HepG2 (cell line): Measurements from ENCODE around the gene CMTM4. TPM values are rescaled to one million over a fixed set of nuclear protein-coding genes. Genes with fewer than 3 reads are reported as not detected.

ENCODE experiments used
- BRD4 ChIP-seq: sonication (generic); formaldehyde crosslinking; IDR thresholded peaks from 2 replicates; pipeline ENCODE4 v1.4.0; 2020; ENCODE audit warnings: missing genetic modification reagents
- CREM ChIP-seq, 2 experiments: sonication (generic) in 1 of 2; formaldehyde crosslinking in 1 of 2; IDR thresholded peaks; 2 replicates each; pipeline versions ENCODE4 v1.4.0 to v1.6.1; 2016 to 2020; ENCODE audit warnings: antibody characterized with exemption in 1 of 2, mild to moderate bottlenecking in 1 of 2, missing genetic modification reagents in 1 of 2
- ISL2 ChIP-seq: sonication (generic); formaldehyde crosslinking; IDR thresholded peaks from 2 replicates; pipeline ENCODE4 v1.5.0; 2020; ENCODE audit warnings: missing genetic modification reagents
- JUND ChIP-seq: sonication (generic); formaldehyde crosslinking; IDR thresholded peaks from 2 replicates; pipeline ENCODE4 v1.8.0; 2022; ENCODE audit warnings: mild to moderate bottlenecking, missing genetic modification reagents
- LRRFIP1 ChIP-seq: sonication (generic); formaldehyde crosslinking; conservative IDR thresholded peaks from 2 replicates; pipeline ENCODE4 v1.4.0; 2020; ENCODE audit warnings: missing genetic modification reagents
- MAZ ChIP-seq, 2 experiments: sonication (generic) in 1 of 2; formaldehyde crosslinking in 1 of 2; IDR thresholded peaks; 2 replicates each; pipeline versions ENCODE4 v1.5.0 to v1.6.1; 2012 to 2020; ENCODE audit warnings: low read depth in 2 of 2, mild to moderate bottlenecking in 2 of 2, borderline replicate concordance in 1 of 2, improper control_type of control experiment in 1 of 2, low read length in 1 of 2, missing genetic modification reagents in 1 of 2, moderate library complexity in 1 of 2
- MBD4 ChIP-seq: IDR thresholded peaks from 2 replicates; pipeline ENCODE4 v1.6.1; 2012; ENCODE audit warnings: low read length, inconsistent platforms, borderline replicate concordance
- SAFB2 ChIP-seq: sonication (generic); formaldehyde crosslinking; IDR thresholded peaks from 2 replicates; pipeline ENCODE4 v1.5.1; 2020; ENCODE audit warnings: missing genetic modification reagents, low read depth, mild to moderate bottlenecking, borderline replicate concordance
- SP5 ChIP-seq: IDR thresholded peaks from 2 replicates; pipeline ENCODE4 v1.6.1; 2016; ENCODE audit warnings: low read depth, borderline replicate concordance
- ZFP41 ChIP-seq: sonication (generic); formaldehyde crosslinking; IDR thresholded peaks from 2 replicates; pipeline ENCODE4 v1.4.0; 2020; ENCODE audit warnings: mild to moderate bottlenecking, missing genetic modification reagents, borderline replicate concordance
- ZMYM2 ChIP-seq: sonication (generic); formaldehyde crosslinking; IDR thresholded peaks from 2 replicates; pipeline ENCODE4 v1.8.0; 2022; ENCODE audit warnings: mild to moderate bottlenecking, missing genetic modification reagents
- ZNF230 ChIP-seq: sonication (generic); formaldehyde crosslinking; IDR thresholded peaks from 2 replicates; pipeline ENCODE4 v1.4.0; 2020; ENCODE audit warnings: mild to moderate bottlenecking, missing genetic modification reagents
- ZNF619 ChIP-seq: sonication (generic); formaldehyde crosslinking; IDR thresholded peaks from 2 replicates; pipeline ENCODE4 v1.4.0; 2020; ENCODE audit warnings: mild to moderate bottlenecking, missing genetic modification reagents
- ZNF670 ChIP-seq: sonication (generic); formaldehyde crosslinking; IDR thresholded peaks from 2 replicates; pipeline ENCODE4 v1.8.0; 2022; ENCODE audit warnings: mild to moderate bottlenecking, missing genetic modification reagents, borderline replicate concordance
- ZNF816 ChIP-seq: sonication (generic); formaldehyde crosslinking; IDR thresholded peaks from 2 replicates; pipeline ENCODE4 v1.8.0; 2022; ENCODE audit warnings: missing genetic modification reagents, mild to moderate bottlenecking, borderline replicate concordance
- ZNF850 ChIP-seq: sonication (generic); formaldehyde crosslinking; conservative IDR thresholded peaks from 2 replicates; pipeline ENCODE4 v1.9.0; 2021; ENCODE audit warnings: mild to moderate bottlenecking, missing genetic modification reagents
- ZNF891 ChIP-seq: sonication (generic); formaldehyde crosslinking; IDR thresholded peaks from 2 replicates; pipeline ENCODE4 v1.5.0; 2020; ENCODE audit warnings: mild to moderate bottlenecking, missing genetic modification reagents
- polyA plus RNA-seq, 8 experiments: library from polyadenylated mRNA; depleted of rRNA in 3 of 8; stranded (reverse) in 7 of 8; unstranded in 1 of 8; fragments of >200 nt; fragmentation: Illumina TruSeq in 4 of 8; extraction: Trizol in 4 of 8; gene quantifications; 2 replicates each; pipeline versions ENCODE4 v1.2.1 to v1.2.3, GENCODE V29; 2011 to 2016; ENCODE audit warnings: low read depth in 4 of 8, missing spikeins in 1 of 8, mixed read lengths in 1 of 8; ENCODE audit not compliant: insufficient read depth in 1 of 8
- total RNA-seq, 5 experiments: library from RNA; depleted of rRNA; stranded (reverse); fragments of >200 nt; fragmentation: Illumina TruSeq; extraction: Trizol; gene quantifications; 2 replicates each; pipeline ENCODE4 v1.2.3, GENCODE V29; 2016; ENCODE audit warnings: low read depth in 1 of 5
- TF ChIP-seq, protein P1 (sequence below): sonication (generic); formaldehyde crosslinking; IDR thresholded peaks from 2 replicates; pipeline ENCODE4 v1.5.1; 2020; ENCODE audit warnings: mild to moderate bottlenecking, moderate library complexity, missing genetic modification reagents

The CMTM4 gene
- total and polyA plus RNA-seq, 2 of the 13 experiments (the other 11 are each of a cell fraction or from before 2014, with no cell fraction given) = 32.0 to 36.3 TPM

- TF ChIP-seq ZNF230 (CRISPR knock-in tag) = 0 out of 2 replicates have a peak, but pooled peaks have one; percentile 86
- no peak for TF ChIP-seq ISL2 (CRISPR knock-in tag)
- peak; percentile 78; the same call in 1 of the 2 replicates for TF ChIP-seq ZNF619 (CRISPR knock-in tag)
- TF ChIP-seq ZNF891 (CRISPR knock-in tag) = peak; percentile 84; the same call in 1 of the 2 replicates
- TF ChIP-seq, protein P1, sequence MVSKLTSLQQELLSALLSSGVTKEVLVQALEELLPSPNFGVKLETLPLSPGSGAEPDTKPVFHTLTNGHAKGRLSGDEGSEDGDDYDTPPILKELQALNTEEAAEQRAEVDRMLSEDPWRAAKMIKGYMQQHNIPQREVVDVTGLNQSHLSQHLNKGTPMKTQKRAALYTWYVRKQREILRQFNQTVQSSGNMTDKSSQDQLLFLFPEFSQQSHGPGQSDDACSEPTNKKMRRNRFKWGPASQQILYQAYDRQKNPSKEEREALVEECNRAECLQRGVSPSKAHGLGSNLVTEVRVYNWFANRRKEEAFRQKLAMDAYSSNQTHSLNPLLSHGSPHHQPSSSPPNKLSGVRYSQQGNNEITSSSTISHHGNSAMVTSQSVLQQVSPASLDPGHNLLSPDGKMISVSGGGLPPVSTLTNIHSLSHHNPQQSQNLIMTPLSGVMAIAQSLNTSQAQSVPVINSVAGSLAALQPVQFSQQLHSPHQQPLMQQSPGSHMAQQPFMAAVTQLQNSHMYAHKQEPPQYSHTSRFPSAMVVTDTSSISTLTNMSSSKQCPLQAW (CRISPR knock-in tag) = peak; percentile 45; the same call in 1 of the 2 replicates
- TF ChIP-seq SAFB2 = no peak; the same call in 1 of the 2 replicates
- no peak for TF ChIP-seq LRRFIP1 (CRISPR knock-in tag)
- peak; percentile 41; the same call in 1 of the 2 replicates for TF ChIP-seq SP5 (CRISPR knock-in tag)
- TF ChIP-seq JUND = peak; percentile 75; the same call in 1 of the 2 replicates
- peak; percentile 31; the same call in 1 of the 2 replicates for TF ChIP-seq BRD4 (CRISPR knock-in tag)
- TF ChIP-seq ZNF816 (CRISPR knock-in tag) = no peak
- TF ChIP-seq MBD4 = no peak
- no peak for TF ChIP-seq CREM (IDR thresholded peaks at IDR 0.05)
- no peak for TF ChIP-seq CREM (CRISPR knock-in tag; IDR thresholded peaks at IDR 0.05)
- 0 out of 2 replicates have a peak, but pooled peaks have one; percentile 49 for TF ChIP-seq ZNF850 (CRISPR knock-in tag)
- TF ChIP-seq ZMYM2 (CRISPR knock-in tag) = peak; percentile 46; the same call in 1 of the 2 replicates
- 0 out of 2 replicates have a peak, but pooled peaks have one; percentile 47 for TF ChIP-seq ZFP41 (CRISPR knock-in tag)
- TF ChIP-seq ZNF670 = 0 out of 2 replicates have a peak, but pooled peaks have one; percentile 23
- 0 out of 2 replicates have a peak, but pooled peaks have one; percentile 26 for TF ChIP-seq MAZ (IDR thresholded peaks at IDR 0.05; ENCODE audit: borderline replicate concordance, low read depth, low read length)
- TF ChIP-seq MAZ (CRISPR knock-in tag; IDR thresholded peaks at IDR 0.05; ENCODE audit: low read depth) = no peak; the same call in 1 of the 2 replicates
These were observed 92.8 kb downstream of the CMTM4 start (continued) for GRCh38 chr16:66603537-66604375.
